T follicular helper cell (primary cell): ENCODE results near the gene SOX15.
A peak's percentile ranks its signal among the peaks of the same experiment; 100 is the strongest.

Experiments used
- DNase-seq: peaks from one replicate; pipeline ENCODE4 v3.0.0-alpha.2; 2020; ENCODE audit warnings: low read depth

The SOX15 gene

GRCh38 chr17:7557775-7558543, 31.9 kb downstream of the SOX15 start:
- DNase-seq = no peak

GRCh38 chr17:7557147-7557764, 32.6 kb downstream of the SOX15 start:
- no peak for DNase-seq

GRCh38 chr17:7556627-7557026, 33.3 kb downstream of the SOX15 start:
- DNase-seq = no peak

GRCh38 chr17:7555320-7555948, 34.5 kb downstream of the SOX15 start:
- no peak for DNase-seq

- no peak for DNase-seq
These were observed 36.5 kb downstream of the SOX15 start for GRCh38 chr17:7553356-7553755.

- no peak for DNase-seq
These were observed 37.3 kb downstream of the SOX15 start for GRCh38 chr17:7552621-7553051.

- DNase-seq = no peak
These were observed 38.5 kb downstream of the SOX15 start for GRCh38 chr17:7551396-7551795.

- no peak for DNase-seq
These were observed 39.5 kb downstream of the SOX15 start for GRCh38 chr17:7550344-7550743.

- peak; percentile 12 for DNase-seq
These were observed 40.4 kb downstream of the SOX15 start for GRCh38 chr17:7549401-7550055.

GRCh38 chr17:7548585-7549400, 41.1 kb downstream of the SOX15 start, which contains the start of gene TNFSF12:
Gene TNFSF12 (plus strand): TSS chr17:7549058. CDS start chr17:7549154, 96 bp downstream.
- peak; percentile 26 for DNase-seq

GRCh38 chr17:7544911-7545310, 45.0 kb downstream of the SOX15 start:
- DNase-seq = no peak

- no peak for DNase-seq
These were observed 48.7 kb downstream of the SOX15 start for GRCh38 chr17:7541074-7541621.

- DNase-seq = no peak
These were observed 50.9 kb downstream of the SOX15 start for GRCh38 chr17:7538891-7539545.
